ENCODE results near the gene PLXNA4.

- TF ChIP-seq JUND (IDR thresholded peaks at IDR 0.05): no peak
- TF ChIP-seq, protein P1, sequence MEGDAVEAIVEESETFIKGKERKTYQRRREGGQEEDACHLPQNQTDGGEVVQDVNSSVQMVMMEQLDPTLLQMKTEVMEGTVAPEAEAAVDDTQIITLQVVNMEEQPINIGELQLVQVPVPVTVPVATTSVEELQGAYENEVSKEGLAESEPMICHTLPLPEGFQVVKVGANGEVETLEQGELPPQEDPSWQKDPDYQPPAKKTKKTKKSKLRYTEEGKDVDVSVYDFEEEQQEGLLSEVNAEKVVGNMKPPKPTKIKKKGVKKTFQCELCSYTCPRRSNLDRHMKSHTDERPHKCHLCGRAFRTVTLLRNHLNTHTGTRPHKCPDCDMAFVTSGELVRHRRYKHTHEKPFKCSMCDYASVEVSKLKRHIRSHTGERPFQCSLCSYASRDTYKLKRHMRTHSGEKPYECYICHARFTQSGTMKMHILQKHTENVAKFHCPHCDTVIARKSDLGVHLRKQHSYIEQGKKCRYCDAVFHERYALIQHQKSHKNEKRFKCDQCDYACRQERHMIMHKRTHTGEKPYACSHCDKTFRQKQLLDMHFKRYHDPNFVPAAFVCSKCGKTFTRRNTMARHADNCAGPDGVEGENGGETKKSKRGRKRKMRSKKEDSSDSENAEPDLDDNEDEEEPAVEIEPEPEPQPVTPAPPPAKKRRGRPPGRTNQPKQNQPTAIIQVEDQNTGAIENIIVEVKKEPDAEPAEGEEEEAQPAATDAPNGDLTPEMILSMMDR (IDR thresholded peaks at IDR 0.05; ENCODE audit: low read depth, low read length, missing input control): no peak
- no peak for TF ChIP-seq GABPA (IDR thresholded peaks at IDR 0.05 in 1 of 2, conservative IDR thresholded peaks at IDR 0.05 in 1 of 2)
- no peak for TF ChIP-seq YY1 (IDR thresholded peaks at IDR 0.05)
- TF ChIP-seq, protein P2, sequence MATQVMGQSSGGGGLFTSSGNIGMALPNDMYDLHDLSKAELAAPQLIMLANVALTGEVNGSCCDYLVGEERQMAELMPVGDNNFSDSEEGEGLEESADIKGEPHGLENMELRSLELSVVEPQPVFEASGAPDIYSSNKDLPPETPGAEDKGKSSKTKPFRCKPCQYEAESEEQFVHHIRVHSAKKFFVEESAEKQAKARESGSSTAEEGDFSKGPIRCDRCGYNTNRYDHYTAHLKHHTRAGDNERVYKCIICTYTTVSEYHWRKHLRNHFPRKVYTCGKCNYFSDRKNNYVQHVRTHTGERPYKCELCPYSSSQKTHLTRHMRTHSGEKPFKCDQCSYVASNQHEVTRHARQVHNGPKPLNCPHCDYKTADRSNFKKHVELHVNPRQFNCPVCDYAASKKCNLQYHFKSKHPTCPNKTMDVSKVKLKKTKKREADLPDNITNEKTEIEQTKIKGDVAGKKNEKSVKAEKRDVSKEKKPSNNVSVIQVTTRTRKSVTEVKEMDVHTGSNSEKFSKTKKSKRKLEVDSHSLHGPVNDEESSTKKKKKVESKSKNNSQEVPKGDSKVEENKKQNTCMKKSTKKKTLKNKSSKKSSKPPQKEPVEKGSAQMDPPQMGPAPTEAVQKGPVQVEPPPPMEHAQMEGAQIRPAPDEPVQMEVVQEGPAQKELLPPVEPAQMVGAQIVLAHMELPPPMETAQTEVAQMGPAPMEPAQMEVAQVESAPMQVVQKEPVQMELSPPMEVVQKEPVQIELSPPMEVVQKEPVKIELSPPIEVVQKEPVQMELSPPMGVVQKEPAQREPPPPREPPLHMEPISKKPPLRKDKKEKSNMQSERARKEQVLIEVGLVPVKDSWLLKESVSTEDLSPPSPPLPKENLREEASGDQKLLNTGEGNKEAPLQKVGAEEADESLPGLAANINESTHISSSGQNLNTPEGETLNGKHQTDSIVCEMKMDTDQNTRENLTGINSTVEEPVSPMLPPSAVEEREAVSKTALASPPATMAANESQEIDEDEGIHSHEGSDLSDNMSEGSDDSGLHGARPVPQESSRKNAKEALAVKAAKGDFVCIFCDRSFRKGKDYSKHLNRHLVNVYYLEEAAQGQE (IDR thresholded peaks at IDR 0.05): no peak
- TF ChIP-seq, protein P3, sequence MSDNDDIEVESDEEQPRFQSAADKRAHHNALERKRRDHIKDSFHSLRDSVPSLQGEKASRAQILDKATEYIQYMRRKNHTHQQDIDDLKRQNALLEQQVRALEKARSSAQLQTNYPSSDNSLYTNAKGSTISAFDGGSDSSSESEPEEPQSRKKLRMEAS (IDR thresholded peaks at IDR 0.05): no peak
- no peak for TF ChIP-seq TAF1 (conservative IDR thresholded peaks at IDR 0.05)
- no peak for TF ChIP-seq ZBTB33 (IDR thresholded peaks at IDR 0.05)
- TF ChIP-seq RXRA (IDR thresholded peaks at IDR 0.05): no peak
- no peak for TF ChIP-seq RAD21 (IDR thresholded peaks at IDR 0.05)
- TF ChIP-seq SP1 (IDR thresholded peaks at IDR 0.05): no peak
- TF ChIP-seq, protein P4, sequence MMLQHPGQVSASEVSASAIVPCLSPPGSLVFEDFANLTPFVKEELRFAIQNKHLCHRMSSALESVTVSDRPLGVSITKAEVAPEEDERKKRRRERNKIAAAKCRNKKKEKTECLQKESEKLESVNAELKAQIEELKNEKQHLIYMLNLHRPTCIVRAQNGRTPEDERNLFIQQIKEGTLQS (IDR thresholded peaks at IDR 0.05): no peak
These were observed 314.2 kb downstream of the PLXNA4 start for GRCh38 chr7:132262160-132262470.
